B cell (primary cell): ENCODE results near the gene RER1. TPM values are rescaled to one million over a fixed set of nuclear protein-coding genes. Genes with fewer than 3 reads are reported as not detected.

Source experiments
- ATAC-seq: fragments of 200-7000 bp; cut with Tn5 transposase; one replicate; pipeline ENCODE4 v1.10.0; 2021; ENCODE audit warnings: low read depth, mild to moderate bottlenecking, moderate number of reproducible peaks, moderate library complexity
- CTCF ChIA-PET: fragments of 350-600 bp; sonication (Branson Sonifier 250); formaldehyde crosslinking; loops from one replicate; lab custom pipeline; 2021; ENCODE audit warnings: antibody characterized with exemption, inconsistent platforms; lab: Charles Lee
- POLR2A ChIA-PET: fragments of 350-600 bp; sonication (Branson Sonifier 250); formaldehyde crosslinking; loops from one replicate; lab custom pipeline; 2021; ENCODE audit warnings: antibody characterized with exemption; lab: Charles Lee
- DNase-seq: peaks from one replicate; pipeline ENCODE4 v3.0.0; 2013
- H2AFZ ChIP-seq: 2 replicates; pipeline ENCODE4 v1.6.1; 2012; ENCODE audit warnings: mild to moderate bottlenecking, low read depth, low read length; ENCODE audit not compliant: insufficient read depth, poor library complexity, severe bottlenecking
- H3K27ac ChIP-seq, 2 donors: 1 replicate in 1 of 2; 2 replicates in 1 of 2; pipeline ENCODE4 v1.5.1; 2012 to 2013; ENCODE audit warnings: low read length in 2 of 2, mild to moderate bottlenecking in 2 of 2, moderate library complexity in 1 of 2
- H3K27me3 ChIP-seq, 4 experiments: fragments of 200-600 bp in 1 of 4; sonication (generic) in 1 of 4; replicated peaks in 1 of 4; 1 replicate in 2 of 4; 2 replicates in 2 of 4; pipeline versions ENCODE4 v1.6.1 to v1.7.0; 2013 to 2016; ENCODE audit warnings: low read length in 3 of 4, mild to moderate bottlenecking in 2 of 4, mixed read lengths in 1 of 4, moderate library complexity in 1 of 4; ENCODE audit not compliant: insufficient read depth in 4 of 4, control insufficient read depth in 3 of 4; ENCODE audit errors: control extremely low read depth in 1 of 4
- H3K36me3 ChIP-seq, 2 experiments: replicated peaks in 1 of 2; 1 replicate in 1 of 2; 2 replicates in 1 of 2; pipeline versions ENCODE4 v1.6.1 to v1.7.1; 2013; ENCODE audit warnings: low read length in 1 of 2; ENCODE audit not compliant: insufficient read depth in 2 of 2, control insufficient read depth in 1 of 2; ENCODE audit errors: control extremely low read depth in 1 of 2, extremely low read depth in 1 of 2
- H3K4me1 ChIP-seq, 2 donors: fragments of 200-600 bp in 1 of 2; sonication (generic) in 1 of 2; 1 replicate in 1 of 2; 2 replicates in 1 of 2; pipeline versions ENCODE4 v1.5.1 to v1.6.1; 2013 to 2017; ENCODE audit warnings: low read length in 2 of 2; ENCODE audit not compliant: control insufficient read depth in 2 of 2, insufficient read depth in 2 of 2
- H3K4me2 ChIP-seq: replicated peaks from 2 replicates; pipeline ENCODE3; 2012; ENCODE audit warnings: mild to moderate bottlenecking, low read depth, low read length; ENCODE audit not compliant: poor library complexity, severe bottlenecking
- H3K4me3 ChIP-seq, 5 experiments: fragments of 200-600 bp in 1 of 5; sonication (generic) in 1 of 5; 1 replicate in 3 of 5; 2 replicates in 2 of 5; pipeline versions ENCODE4 v1.5.1 to v1.7.0; 2011 to 2016; ENCODE audit warnings: low read length in 4 of 5, mild to moderate bottlenecking in 4 of 5, low read depth in 2 of 5, control low read depth in 1 of 5, moderate library complexity in 1 of 5; ENCODE audit not compliant: insufficient read depth in 1 of 5; ENCODE audit errors: control extremely low read depth in 1 of 5, extremely low read depth in 1 of 5
- H3K79me2 ChIP-seq: fragments of 200-600 bp; sonication (generic); one replicate; pipeline ENCODE4 v1.6.0; 2016; ENCODE audit warnings: low read length; ENCODE audit not compliant: control insufficient read depth, insufficient read depth
- H3K9ac ChIP-seq: fragments of 200-600 bp; sonication (generic); 2 replicates; pipeline ENCODE4 v1.6.1; 2017; ENCODE audit warnings: mild to moderate bottlenecking, low read length, moderate library complexity
- H3K9me3 ChIP-seq, 3 donors: one replicate each; pipeline versions ENCODE4 v1.6.1 to v1.7.1; 2013; ENCODE audit warnings: low read length in 2 of 3; ENCODE audit not compliant: control insufficient read depth in 2 of 3, insufficient read depth in 1 of 3; ENCODE audit errors: control extremely low read depth in 1 of 3
- H4K20me1 ChIP-seq: 2 replicates; pipeline ENCODE4 v1.6.0; 2012; ENCODE audit warnings: mild to moderate bottlenecking, low read length; ENCODE audit not compliant: insufficient read depth, control insufficient read depth, poor library complexity, severe bottlenecking
- H3K27ac Mint-ChIP-seq: one replicate; pipeline ENCODE4 v1.8.0; 2021; ENCODE audit warnings: mixed read lengths
- H3K27me3 Mint-ChIP-seq: one replicate; pipeline ENCODE4 v1.8.0; 2021; ENCODE audit warnings: mixed read lengths
- H3K4me1 Mint-ChIP-seq: one replicate; pipeline ENCODE4 v1.8.0; 2021; ENCODE audit warnings: mixed read lengths
- H3K4me3 Mint-ChIP-seq: one replicate; pipeline ENCODE4 v1.8.0; 2021; ENCODE audit warnings: mixed read lengths
- H3K9me3 Mint-ChIP-seq: one replicate; pipeline ENCODE4 v1.8.0; 2022; ENCODE audit warnings: mixed read lengths; ENCODE audit not compliant: insufficient read depth
- EZH2 ChIP-seq: IDR thresholded peaks from 2 replicates; pipeline ENCODE4 v1.6.1; 2012; ENCODE audit warnings: borderline replicate concordance, low read depth, mild to moderate bottlenecking, moderate library complexity, low read length; ENCODE audit not compliant: insufficient read depth, poor library complexity, severe bottlenecking
- WGBS: methylation state at CpG from one replicate; pipeline ENCODE4 v1.1.5; 2013; ENCODE audit warnings: missing lambda C conversion rate; ENCODE audit not compliant: insufficient coverage; 5-methylcytosine and 5-hydroxymethylcytosine counted together
- intact Hi-C: fragments of 100-400 bp; cut with micrococcal nuclease; formaldehyde crosslinking; loops from one replicate; pipeline ENCODE4 v1.10.0; 2022
- polyA plus RNA-seq: library from polyadenylated mRNA; depleted of rRNA; stranded (reverse); fragments of >200 nt; gene quantifications from 2 replicates; pipeline ENCODE4 v1.2.3, GENCODE V29; 2012
- total RNA-seq, 2 donors: library from RNA; stranded (reverse); fragments of 120-200 nt in 1 of 2; gene quantifications; 1 replicate in 1 of 2; 2 replicates in 1 of 2; pipeline versions ENCODE4 v1.2.3 to v1.2.4, GENCODE V29; 2013 to 2022
- TF ChIP-seq, protein P1 (sequence below): fragments of 200-600 bp; IDR thresholded peaks from one replicate; pipeline ENCODE4 v1.8.0; 2022; ENCODE audit warnings: antibody characterized with exemption, mild to moderate bottlenecking

The RER1 gene
- total and polyA plus RNA-seq, 2 donors (not counting 1 experiment from before 2014, with no cell fraction given), result 78.5 to 118 TPM

DNA sequence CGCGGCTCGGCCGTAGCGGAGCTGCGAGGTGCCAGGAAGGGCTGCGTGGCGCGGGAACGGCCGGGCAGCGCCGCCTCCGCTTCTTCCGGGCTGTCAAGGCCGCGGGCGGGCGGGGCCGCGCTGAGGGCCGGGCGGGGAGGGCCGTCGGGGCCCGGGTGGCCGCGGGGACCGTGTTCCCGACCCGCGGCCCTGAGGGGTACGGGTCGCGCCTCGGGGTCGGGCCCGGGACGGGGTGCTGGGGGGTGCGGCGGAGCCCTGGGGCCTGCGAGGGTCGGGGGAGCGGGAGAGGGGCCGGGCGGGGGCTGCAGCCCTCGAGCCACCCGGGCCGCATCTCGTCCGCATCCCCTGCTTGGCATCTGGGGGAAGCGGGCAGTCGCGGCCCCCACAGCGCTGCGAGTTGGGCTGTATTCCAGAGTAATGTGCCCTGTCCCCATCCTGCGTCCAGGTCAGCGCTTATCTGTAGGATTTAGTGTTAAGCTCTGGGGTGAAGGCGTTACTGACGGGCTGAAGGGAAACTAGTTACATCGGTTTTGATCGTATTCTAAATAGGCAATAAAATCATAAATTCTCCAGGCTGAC, 379 bp downstream of the RER1 start:
- ChIA-PET CTCF (interaction anchor here (0.8 to 3.1 kb wide), 8 partner anchors 8 to 259 kb away, joined by 3 to 27 read pairs (median 3); partner anchors contain the start of genes FAAP20 and PANK4), POLR2A (interaction anchor here (1.0 to 1.6 kb wide), 15 partner anchors 10 to 203 kb away, joined by 3 to 12 read pairs (median 5); partner anchors contain the start of genes FAAP20, PANK4, PRXL2B and SKI)
- H3K4me3 ChIP-seq, result peak overlapping the region; percentile 52 to 85 (median 65)
- peak overlapping the region; percentile 92 for H3K4me3 Mint-ChIP-seq
- H3K36me3 ChIP-seq, result peaks cover 2 to 37% of the 10 kb centered on the region in 2 experiments
- H3K27me3 Mint-ChIP-seq, result no peaks in the 10 kb centered on the region
- peak overlapping the region; percentile 97 for H3K4me2 ChIP-seq
- H3K9me3 Mint-ChIP-seq, result no peaks in the 10 kb centered on the region
- DNase-seq (no peak), ATAC-seq (peak; percentile 5)
- peaks cover 62% of the 10 kb centered on the region for H3K79me2 ChIP-seq
- peaks cover 44% of the 10 kb centered on the region for H4K20me1 ChIP-seq
- peak overlapping the region; percentile 24 to 75 for H3K27ac ChIP-seq
- H3K27ac Mint-ChIP-seq, result peak overlapping the region; percentile 88
- H2AFZ ChIP-seq, result peak overlapping the region; percentile 99
- H3K9ac ChIP-seq, result peak overlapping the region; percentile 80
- intact Hi-C loops, result loop anchor here (1.0 to 2.0 kb wide), 8 partner anchors 20 to 483 kb away; partner anchors contain the start of genes FAAP20, PANK4 and PEX10
- no peaks in the 10 kb centered on the region for H3K9me3 ChIP-seq
- TF ChIP-seq, protein P1, sequence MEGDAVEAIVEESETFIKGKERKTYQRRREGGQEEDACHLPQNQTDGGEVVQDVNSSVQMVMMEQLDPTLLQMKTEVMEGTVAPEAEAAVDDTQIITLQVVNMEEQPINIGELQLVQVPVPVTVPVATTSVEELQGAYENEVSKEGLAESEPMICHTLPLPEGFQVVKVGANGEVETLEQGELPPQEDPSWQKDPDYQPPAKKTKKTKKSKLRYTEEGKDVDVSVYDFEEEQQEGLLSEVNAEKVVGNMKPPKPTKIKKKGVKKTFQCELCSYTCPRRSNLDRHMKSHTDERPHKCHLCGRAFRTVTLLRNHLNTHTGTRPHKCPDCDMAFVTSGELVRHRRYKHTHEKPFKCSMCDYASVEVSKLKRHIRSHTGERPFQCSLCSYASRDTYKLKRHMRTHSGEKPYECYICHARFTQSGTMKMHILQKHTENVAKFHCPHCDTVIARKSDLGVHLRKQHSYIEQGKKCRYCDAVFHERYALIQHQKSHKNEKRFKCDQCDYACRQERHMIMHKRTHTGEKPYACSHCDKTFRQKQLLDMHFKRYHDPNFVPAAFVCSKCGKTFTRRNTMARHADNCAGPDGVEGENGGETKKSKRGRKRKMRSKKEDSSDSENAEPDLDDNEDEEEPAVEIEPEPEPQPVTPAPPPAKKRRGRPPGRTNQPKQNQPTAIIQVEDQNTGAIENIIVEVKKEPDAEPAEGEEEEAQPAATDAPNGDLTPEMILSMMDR, result no peak
- no peak for TF ChIP-seq EZH2
- peaks cover 51% of the 10 kb centered on the region for H3K4me1 Mint-ChIP-seq
- H3K27me3 ChIP-seq, result no peaks in the 10 kb centered on the region
- under 1% methylated on average over 57 of the region's 62 CpGs for WGBS
- peaks cover 25 to 45% of the 10 kb centered on the region in 2 donors for H3K4me1 ChIP-seq

DNA sequence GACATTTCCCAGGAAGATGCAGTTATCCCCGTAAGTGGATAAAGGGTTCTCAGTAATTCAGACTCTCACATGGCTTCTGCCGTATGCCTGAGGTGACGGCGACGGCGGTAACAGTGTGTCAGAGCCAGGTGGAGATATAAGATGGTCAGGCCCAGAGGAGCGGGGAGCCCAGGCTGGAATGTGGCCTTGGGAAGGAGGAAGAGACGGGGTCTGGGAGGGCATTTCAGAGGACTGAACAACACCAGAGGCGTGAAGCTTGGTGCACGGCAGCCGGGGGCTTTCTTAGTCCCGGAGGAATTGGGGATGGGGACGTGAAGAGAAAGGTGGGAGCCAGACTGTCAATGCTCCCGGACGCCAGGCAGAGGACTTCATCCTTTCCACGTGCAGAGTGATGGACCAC, 1.0 kb downstream of the RER1 start:
- no peaks in the 10 kb centered on the region for H3K9me3 Mint-ChIP-seq
- peak overlapping the region; percentile 80 for H3K9ac ChIP-seq
- H3K79me2 ChIP-seq, result peaks cover 69% of the 10 kb centered on the region

More for the DNA sequence above, 1.0 kb downstream of the RER1 start:
- intact Hi-C loops, result no loop called here
- H4K20me1 ChIP-seq, result peaks cover 50% of the 10 kb centered on the region
- peaks cover 2 to 44% of the 10 kb centered on the region in 2 experiments for H3K36me3 ChIP-seq
- Mint-ChIP-seq H3K27ac (peak overlapping the region; percentile 88), H3K4me3 (peak overlapping the region; percentile 92), H3K4me1 (peaks cover 53% of the 10 kb centered on the region), H3K27me3 (no peaks in the 10 kb centered on the region)
- no peaks in the 10 kb centered on the region for H3K9me3 ChIP-seq
- peak overlapping the region; percentile 52 to 85 (median 65) for H3K4me3 ChIP-seq
- WGBS, result 71% methylated on average over 16 of the region's 16 CpGs
- H3K27me3 ChIP-seq, result no peaks in the 10 kb centered on the region
- ChIA-PET CTCF (no interaction called here), POLR2A (interaction anchor here (1.5 to 1.6 kb wide), 2 partner anchors 156 to 203 kb away, joined by 7 to 9 read pairs; no protein-coding TSS in a partner anchor)
- H3K4me1 ChIP-seq, result peaks cover 25 to 38% of the 10 kb centered on the region in 2 donors
- H2AFZ ChIP-seq, result no peak overlapping the region
- ATAC-seq, result no peak
- H3K4me2 ChIP-seq, result peak overlapping the region; percentile 97
- peak overlapping the region in 1 of 2 donors; percentile 75 for H3K27ac ChIP-seq
- DNase-seq, result no peak
- TF ChIP-seq EZH2, result no peak
- TF ChIP-seq, protein P1, result no peak
